MM.1S (cell line): ENCODE data around the gene ENOX1.

ENCODE experiments used
- DNase-seq: peaks from one replicate; pipeline ENCODE4 v3.0.0-alpha.2; 2015
- H2AFZ ChIP-seq: fragments of 300-600 bp; sonication (generic); 2 replicates; pipeline ENCODE4 v1.6.0; 2016; ENCODE audit warnings: antibody characterized with exemption, low read length
- H3F3A ChIP-seq: fragments of 300-600 bp; sonication (generic); 2 replicates; pipeline ENCODE4 v1.6.1; 2016; ENCODE audit warnings: mild to moderate bottlenecking, antibody characterized with exemption, low read length, moderate library complexity, mixed read lengths; ENCODE audit not compliant: insufficient read depth
- H3K27ac ChIP-seq: fragments of 300-600 bp; sonication (generic); 2 replicates; pipeline ENCODE4 v1.5.1; 2016; ENCODE audit warnings: mild to moderate bottlenecking, low read length
- H3K27me3 ChIP-seq: fragments of 300-600 bp; sonication (generic); replicated peaks from 2 replicates; pipeline ENCODE4 v1.6.0; 2016; ENCODE audit warnings: low read length; ENCODE audit not compliant: insufficient read depth
- H3K36me3 ChIP-seq: fragments of 300-600 bp; sonication (generic); replicated peaks from 2 replicates; pipeline ENCODE4 v1.6.1; 2016; ENCODE audit warnings: mild to moderate bottlenecking, low read length, mixed read lengths; ENCODE audit not compliant: insufficient read depth
- H3K4me1 ChIP-seq: fragments of 300-600 bp; sonication (generic); 2 replicates; pipeline ENCODE4 v1.6.1; 2016; ENCODE audit warnings: low read length, mixed read lengths
- H3K4me2 ChIP-seq: fragments of 300-600 bp; sonication (generic); 2 replicates; pipeline ENCODE4 v1.6.0; 2016; ENCODE audit warnings: low read depth, low read length
- H3K4me3 ChIP-seq: fragments of 300-600 bp; sonication (generic); 2 replicates; pipeline ENCODE4 v1.5.1; 2016; ENCODE audit warnings: low read length, mixed read lengths
- H3K79me2 ChIP-seq: fragments of 300-600 bp; sonication (generic); 2 replicates; pipeline ENCODE4 v1.6.1; 2016; ENCODE audit warnings: mixed run types, low read length, mixed read lengths
- H3K9ac ChIP-seq: fragments of 300-600 bp; sonication (generic); 2 replicates; pipeline ENCODE4 v1.6.1; 2016; ENCODE audit warnings: low read length, mixed read lengths
- H3K9me2 ChIP-seq: fragments of 300-600 bp; sonication (generic); replicated peaks from 2 replicates; pipeline ENCODE4 v1.6.1; 2016; ENCODE audit warnings: mild to moderate bottlenecking, low read length, mixed read lengths; ENCODE audit not compliant: insufficient read depth
- H3K9me3 ChIP-seq: fragments of 300-600 bp; sonication (generic); replicated peaks from 2 replicates; pipeline ENCODE4 v1.6.1; 2016; ENCODE audit warnings: mild to moderate bottlenecking, low read length, mixed read lengths; ENCODE audit not compliant: insufficient read depth
- H4K20me1 ChIP-seq: fragments of 300-600 bp; sonication (generic); 2 replicates; pipeline ENCODE4 v1.6.1; 2016; ENCODE audit warnings: mild to moderate bottlenecking, low read length, moderate library complexity, mixed read lengths; ENCODE audit not compliant: insufficient read depth
- EZH2 ChIP-seq: fragments of 300-600 bp; sonication (generic); optimal IDR thresholded peaks from 2 replicates; pipeline ENCODE3; 2017; ENCODE audit warnings: low read depth, mild to moderate bottlenecking, antibody characterized with exemption, low read length, mixed read lengths
- EZH2phosphoT487 ChIP-seq: fragments of 300-600 bp; sonication (generic); IDR thresholded peaks from 2 replicates; pipeline ENCODE4 v1.6.1; 2018; ENCODE audit warnings: antibody characterized with exemption, low read length
- TF ChIP-seq, protein P1 (sequence below): fragments of 300-600 bp; sonication (generic); IDR thresholded peaks from 2 replicates; pipeline ENCODE4 v1.5.1; 2016; ENCODE audit warnings: antibody characterized with exemption, low read length, mixed read lengths

The ENOX1 gene

DNA sequence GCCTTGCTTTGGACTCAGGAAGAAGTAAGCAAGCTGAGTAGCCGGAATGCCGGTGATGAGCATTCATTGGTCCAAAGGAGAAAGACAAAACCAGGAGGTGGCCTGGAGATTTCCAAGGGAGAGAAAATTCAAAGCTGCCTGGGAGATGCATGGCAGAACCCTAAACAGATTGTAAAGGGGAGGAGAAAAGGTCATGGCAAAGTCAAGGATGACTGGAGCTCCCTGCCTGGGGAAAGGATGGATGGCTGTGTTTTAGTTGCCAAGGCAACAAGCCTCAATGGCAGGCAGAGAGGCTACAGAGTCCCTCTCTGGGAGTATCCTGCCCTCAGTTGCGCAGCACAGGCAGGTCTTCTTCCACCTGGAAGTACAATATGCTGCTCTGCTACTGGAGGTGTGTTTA, 134.0 kb downstream of the ENOX1 start:
- Histone ChIP-seq H3K4me2 (no peak overlapping the region), H3F3A (no peaks in the 10 kb centered on the region), H3K4me3 (no peak overlapping the region), H3K36me3 (no peaks in the 10 kb centered on the region), H3K9me3 (no peaks in the 10 kb centered on the region), H3K79me2 (no peaks in the 10 kb centered on the region), H3K27me3 (no peaks in the 10 kb centered on the region), H3K9me2 (no peaks in the 10 kb centered on the region), H4K20me1 (no peaks in the 10 kb centered on the region), H2AFZ (no peak overlapping the region), H3K4me1 (no peaks in the 10 kb centered on the region), H3K27ac (no peak overlapping the region), H3K9ac (no peak overlapping the region)
- DNase-seq: no peak
- TF ChIP-seq EZH2: no peak

DNA sequence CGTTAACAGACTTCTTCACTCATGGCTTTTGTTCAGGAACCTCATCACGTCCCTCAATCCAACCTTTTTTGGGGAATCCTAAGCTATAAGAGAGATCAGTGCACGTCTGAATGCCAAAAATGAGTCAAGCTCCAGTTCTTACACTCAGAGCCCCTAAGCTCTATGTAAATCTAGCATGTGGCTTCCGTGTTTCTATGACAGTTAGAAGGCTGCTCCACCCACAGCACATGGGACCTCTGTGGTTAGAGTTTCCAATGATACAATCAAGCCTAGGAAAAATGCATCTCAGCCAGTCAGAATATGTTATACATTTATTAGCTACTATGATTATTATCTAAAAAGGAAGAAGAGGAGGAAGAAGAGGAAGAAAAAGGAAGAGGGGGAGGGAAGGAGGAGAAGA, 135.9 kb downstream of the ENOX1 start:
- no peaks in the 10 kb centered on the region for H3K4me1 ChIP-seq
- H3K79me2 ChIP-seq: no peaks in the 10 kb centered on the region
- H3K9ac ChIP-seq: no peak overlapping the region
- no peaks in the 10 kb centered on the region for H3F3A ChIP-seq
- no peaks in the 10 kb centered on the region for H3K9me3 ChIP-seq
- H3K9me2 ChIP-seq: no peaks in the 10 kb centered on the region
- H3K4me3 ChIP-seq: no peak overlapping the region
- TF ChIP-seq, protein P1, sequence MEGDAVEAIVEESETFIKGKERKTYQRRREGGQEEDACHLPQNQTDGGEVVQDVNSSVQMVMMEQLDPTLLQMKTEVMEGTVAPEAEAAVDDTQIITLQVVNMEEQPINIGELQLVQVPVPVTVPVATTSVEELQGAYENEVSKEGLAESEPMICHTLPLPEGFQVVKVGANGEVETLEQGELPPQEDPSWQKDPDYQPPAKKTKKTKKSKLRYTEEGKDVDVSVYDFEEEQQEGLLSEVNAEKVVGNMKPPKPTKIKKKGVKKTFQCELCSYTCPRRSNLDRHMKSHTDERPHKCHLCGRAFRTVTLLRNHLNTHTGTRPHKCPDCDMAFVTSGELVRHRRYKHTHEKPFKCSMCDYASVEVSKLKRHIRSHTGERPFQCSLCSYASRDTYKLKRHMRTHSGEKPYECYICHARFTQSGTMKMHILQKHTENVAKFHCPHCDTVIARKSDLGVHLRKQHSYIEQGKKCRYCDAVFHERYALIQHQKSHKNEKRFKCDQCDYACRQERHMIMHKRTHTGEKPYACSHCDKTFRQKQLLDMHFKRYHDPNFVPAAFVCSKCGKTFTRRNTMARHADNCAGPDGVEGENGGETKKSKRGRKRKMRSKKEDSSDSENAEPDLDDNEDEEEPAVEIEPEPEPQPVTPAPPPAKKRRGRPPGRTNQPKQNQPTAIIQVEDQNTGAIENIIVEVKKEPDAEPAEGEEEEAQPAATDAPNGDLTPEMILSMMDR: no peak
- TF ChIP-seq EZH2: no peak
- no peak for TF ChIP-seq EZH2phosphoT487
- H2AFZ ChIP-seq: no peak overlapping the region
- no peaks in the 10 kb centered on the region for H4K20me1 ChIP-seq
- no peak overlapping the region for H3K4me2 ChIP-seq
- no peak for DNase-seq
- H3K27me3 ChIP-seq: no peaks in the 10 kb centered on the region
- H3K27ac ChIP-seq: no peak overlapping the region
- H3K36me3 ChIP-seq: no peaks in the 10 kb centered on the region

GRCh38 chr13:43648733-43649132, 138.0 kb downstream of the ENOX1 start:
- TF ChIP-seq EZH2phosphoT487 (no peak), EZH2 (no peak)
- TF ChIP-seq, protein P1: no peak

GRCh38 chr13:43647471-43647870, 139.3 kb downstream of the ENOX1 start:
- H3K27ac ChIP-seq: no peak overlapping the region
- no peak for DNase-seq
- H3K4me2 ChIP-seq: no peak overlapping the region
- H3K4me3 ChIP-seq: no peak overlapping the region
- H3K9me3 ChIP-seq: no peaks in the 10 kb centered on the region
- H2AFZ ChIP-seq: no peak overlapping the region
- TF ChIP-seq EZH2: no peak
- TF ChIP-seq, protein P1: no peak
- no peak for TF ChIP-seq EZH2phosphoT487
- no peaks in the 10 kb centered on the region for H3K27me3 ChIP-seq
- H3F3A ChIP-seq: no peaks in the 10 kb centered on the region
- H3K9ac ChIP-seq: no peak overlapping the region
- H3K9me2 ChIP-seq: no peaks in the 10 kb centered on the region
- H4K20me1 ChIP-seq: no peaks in the 10 kb centered on the region
- no peaks in the 10 kb centered on the region for H3K79me2 ChIP-seq
- no peaks in the 10 kb centered on the region for H3K36me3 ChIP-seq
- H3K4me1 ChIP-seq: no peaks in the 10 kb centered on the region

More at GRCh38 chr13:43648733-43649132, 138.0 kb downstream of the ENOX1 start:
- no peak overlapping the region for H3K4me3 ChIP-seq
- no peaks in the 10 kb centered on the region for H3K36me3 ChIP-seq
- no peaks in the 10 kb centered on the region for H3F3A ChIP-seq
- H4K20me1 ChIP-seq: no peaks in the 10 kb centered on the region
- H3K4me2 ChIP-seq: no peak overlapping the region
- no peak overlapping the region for H2AFZ ChIP-seq
- DNase-seq: no peak
- H3K4me1 ChIP-seq: no peaks in the 10 kb centered on the region
- no peaks in the 10 kb centered on the region for H3K9me3 ChIP-seq
- H3K79me2 ChIP-seq: no peaks in the 10 kb centered on the region
- no peak overlapping the region for H3K27ac ChIP-seq
- H3K9ac ChIP-seq: no peak overlapping the region
- no peaks in the 10 kb centered on the region for H3K27me3 ChIP-seq
- no peaks in the 10 kb centered on the region for H3K9me2 ChIP-seq
